ENCODE results near the gene ODAM.
"Not testable (repeated sequence)": the region's sequence is repeated elsewhere in the genome, so short reads cannot be mapped to it uniquely, and the experiment has no call there.

Gene ODAM

GRCh38 chr4:70195425-70195824 is at the start of gene ODAM:
TSS of gene ODAM (plus strand) at chr4:70195725. CDS start at chr4:70196544, 819 bp downstream.
- no peak for DNase-seq

GRCh38 chr4:70151271-70151670 is 44.3 kb upstream of the ODAM start:
- DNase-seq, result no peak

GRCh38 chr4:70152088-70152487 is 43.4 kb upstream of the ODAM start:
- DNase-seq, result no peak

- DNase-seq, result no peak
Observed at GRCh38 chr4:70153937-70154336, 41.6 kb upstream of the ODAM start, which contains the start of gene PRR27. TSS of gene PRR27 (plus strand) at chr4:70154237. CDS start at chr4:70154376, 139 bp downstream.

GRCh38 chr4:70158576-70158975 is 36.9 kb upstream of the ODAM start:
- no peak for DNase-seq

- DNase-seq, result no peak
Observed at GRCh38 chr4:70177090-70177489, 18.4 kb upstream of the ODAM start.

GRCh38 chr4:70178075-70178660 is 17.4 kb upstream of the ODAM start:
- no peak for DNase-seq

GRCh38 chr4:70179811-70180210 is 15.7 kb upstream of the ODAM start:
- no peak for DNase-seq

- DNase-seq, result no peak
Observed at GRCh38 chr4:70181864-70182263, 13.7 kb upstream of the ODAM start.

GRCh38 chr4:70182517-70183167 is 12.9 kb upstream of the ODAM start:
- no peak for DNase-seq

- DNase-seq, result peak; percentile 56 to 62
Observed at GRCh38 chr4:70183168-70183939, 12.2 kb upstream of the ODAM start.

- no peak for DNase-seq
Observed at GRCh38 chr4:70183940-70184246, 11.6 kb upstream of the ODAM start.

GRCh38 chr4:70187216-70187615 is 8.3 kb upstream of the ODAM start:
- DNase-seq, result no peak

GRCh38 chr4:70190579-70190978 is 4.9 kb upstream of the ODAM start:
- no peak for DNase-seq

GRCh38 chr4:70191647-70192046 is 3.9 kb upstream of the ODAM start:
- no peak for DNase-seq

- no peak for DNase-seq
Observed at GRCh38 chr4:70192895-70193294, 2.6 kb upstream of the ODAM start.

- DNase-seq, result no peak
Observed at GRCh38 chr4:70196857-70197256, 1.3 kb downstream of the ODAM start.

GRCh38 chr4:70197842-70198241 is 2.3 kb downstream of the ODAM start:
- no peak for DNase-seq

GRCh38 chr4:70203601-70204000 is 8.1 kb downstream of the ODAM start:
- DNase-seq, result no peak

GRCh38 chr4:70212752-70213151 is 17.2 kb downstream of the ODAM start:
- not testable (repeated sequence) for DNase-seq

GRCh38 chr4:70216109-70216508 is 20.6 kb downstream of the ODAM start:
- not testable (repeated sequence) for DNase-seq

GRCh38 chr4:70216550-70216949 is 21.0 kb downstream of the ODAM start:
- DNase-seq, result not testable (repeated sequence)

- DNase-seq, result not testable (repeated sequence)
Observed at GRCh38 chr4:70221389-70221788, 25.9 kb downstream of the ODAM start.

- DNase-seq, result not testable (repeated sequence)
Observed at GRCh38 chr4:70221818-70222217, 26.3 kb downstream of the ODAM start.

Data from AML-193 (cell line).